Liver (tissue), 9 donors: ENCODE results near the gene MYOCOS. TPM values are rescaled to one million over a fixed set of nuclear protein-coding genes. Genes with fewer than 3 reads are reported as not detected.

ENCODE experiments used
- DNase-seq: peaks from one replicate; pipeline ENCODE4 v3.0.0-alpha.2; 2017; ENCODE audit warnings: low spot score
- H3K27ac ChIP-seq, 2 donors: one replicate each; pipeline ENCODE4 v1.7.0; 2013; ENCODE audit warnings: inconsistent platforms in 2 of 2, low read length in 2 of 2, control low read depth in 1 of 2, low read depth in 1 of 2, mild to moderate bottlenecking in 1 of 2
- H3K27me3 ChIP-seq, 4 donors: one replicate each; pipeline versions ENCODE4 v1.6.1 to v1.7.0; 2013; ENCODE audit warnings: low read length in 3 of 4, inconsistent platforms in 1 of 4, mild to moderate bottlenecking in 1 of 4, moderate library complexity in 1 of 4; ENCODE audit not compliant: control insufficient read depth in 4 of 4, insufficient read depth in 4 of 4
- H3K36me3 ChIP-seq, 4 donors: one replicate each; pipeline versions ENCODE4 v1.6.1 to v1.7.0; 2013; ENCODE audit warnings: low read length in 3 of 4, mild to moderate bottlenecking in 3 of 4, low read depth in 1 of 4, moderate library complexity in 1 of 4; ENCODE audit not compliant: control insufficient read depth in 4 of 4, insufficient read depth in 3 of 4
- H3K4me1 ChIP-seq, 4 donors: one replicate each; pipeline versions ENCODE4 v1.6.1 to v1.7.0; 2013; ENCODE audit warnings: low read length in 3 of 4, mild to moderate bottlenecking in 3 of 4, moderate library complexity in 1 of 4; ENCODE audit not compliant: control insufficient read depth in 4 of 4, insufficient read depth in 4 of 4
- H3K4me3 ChIP-seq, 3 donors: one replicate each; pipeline versions ENCODE4 v1.6.1 to v1.7.0; 2013; ENCODE audit warnings: low read length in 3 of 3, control low read depth in 1 of 3, low read depth in 1 of 3, mild to moderate bottlenecking in 1 of 3
- H3K9ac ChIP-seq, 2 donors: one replicate each; pipeline ENCODE4 v1.7.0; 2013; ENCODE audit warnings: low read length in 2 of 2, mild to moderate bottlenecking in 2 of 2, moderate library complexity in 2 of 2, control low read depth in 1 of 2, low read depth in 1 of 2
- H3K9me3 ChIP-seq, 4 donors: one replicate each; pipeline versions ENCODE4 v1.6.1 to v1.7.0; 2013; ENCODE audit warnings: low read length in 3 of 4; ENCODE audit not compliant: control insufficient read depth in 4 of 4
- ATF3 ChIP-seq: IDR thresholded peaks from 2 replicates; pipeline ENCODE4 v1.6.1; 2016; ENCODE audit warnings: antibody characterized with exemption
- CTCF ChIP-seq: fragments of 150-350 bp; IDR thresholded peaks from 2 replicates; pipeline ENCODE4 v1.5.1; 2017; ENCODE audit warnings: improper control_type of control experiment, low read depth, low read length; ENCODE audit not compliant: missing input control
- EGR1 ChIP-seq, 2 donors: IDR thresholded peaks; 2 replicates each; pipeline ENCODE4 v1.6.1; 2016 to 2018; ENCODE audit warnings: antibody characterized with exemption in 2 of 2, low read depth in 2 of 2
- FOXA1 ChIP-seq: IDR thresholded peaks from 2 replicates; pipeline ENCODE4 v1.6.1; 2016; ENCODE audit warnings: antibody characterized with exemption
- GABPA ChIP-seq, 2 donors: IDR thresholded peaks in 1 of 2; conservative IDR thresholded peaks in 1 of 2; 2 replicates each; pipeline ENCODE4 v1.6.1; 2016; ENCODE audit warnings: antibody characterized with exemption in 2 of 2, mild to moderate bottlenecking in 1 of 2, moderate library complexity in 1 of 2
- HNF4G ChIP-seq: IDR thresholded peaks from 2 replicates; pipeline ENCODE4 v1.6.1; 2016; ENCODE audit warnings: antibody characterized with exemption
- MAX ChIP-seq: IDR thresholded peaks from 2 replicates; pipeline ENCODE4 v1.6.1; 2016; ENCODE audit warnings: antibody characterized with exemption
- RAD21 ChIP-seq, 2 donors: IDR thresholded peaks; 2 replicates each; pipeline ENCODE4 v1.6.1; 2016; ENCODE audit warnings: antibody characterized with exemption in 2 of 2, mild to moderate bottlenecking in 2 of 2
- REST ChIP-seq: IDR thresholded peaks from 2 replicates; pipeline ENCODE4 v1.6.1; 2016; ENCODE audit warnings: antibody characterized with exemption, mild to moderate bottlenecking
- SP1 ChIP-seq: IDR thresholded peaks from 2 replicates; pipeline ENCODE4 v1.6.1; 2018; ENCODE audit warnings: antibody characterized with exemption, mild to moderate bottlenecking
- TAF1 ChIP-seq: conservative IDR thresholded peaks from 2 replicates; pipeline ENCODE4 v1.6.1; 2016; ENCODE audit warnings: antibody characterized with exemption, mild to moderate bottlenecking
- YY1 ChIP-seq: IDR thresholded peaks from 2 replicates; pipeline ENCODE4 v1.6.1; 2016; ENCODE audit warnings: antibody characterized with exemption, mild to moderate bottlenecking
- ZBTB33 ChIP-seq: IDR thresholded peaks from 2 replicates; pipeline ENCODE4 v1.6.1; 2016; ENCODE audit warnings: antibody characterized with exemption
- WGBS: extraction: QIAGEN DNeasy Blood & Tissue Kit; methylation state at CpG from one replicate; pipeline ENCODE4 v1.1.7; 2013; 5-methylcytosine and 5-hydroxymethylcytosine counted together
- polyA plus RNA-seq, 2 donors: library from polyadenylated mRNA; stranded (reverse) in 1 of 2; unstranded in 1 of 2; fragments of 200-250 nt in 1 of 2; fragments of >200 nt in 1 of 2; fragmentation: Nextera tagmentation in 1 of 2; extraction: Ambion mirVana in 1 of 2; gene quantifications; one replicate each; pipeline versions ENCODE4 v1.2.1 to v1.2.3, GENCODE V29; 2013 to 2015
- total RNA-seq, 2 donors: library from RNA; depleted of rRNA; stranded (reverse); fragments of >200 nt; gene quantifications; one replicate each; pipeline ENCODE4 v1.2.3, GENCODE V29; 2014
- donor health status: healthy.
- donor health status: healthy.
- donor health status: healthy.
- donor health status: healthy.
- donor health status: healthy.

Gene MYOCOS
- total and polyA plus RNA-seq, 4 donors = 0.08 TPM; not detected in 3

- Histone ChIP-seq H3K4me3 (no peak overlapping the region), H3K27ac (no peak overlapping the region), H3K9me3 (no peaks in the 10 kb centered on the region), H3K27me3 (no peaks in the 10 kb centered on the region), H3K9ac (no peak overlapping the region), H3K4me1 (no peaks in the 10 kb centered on the region), H3K36me3 (no peaks in the 10 kb centered on the region)
- WGBS = 85% methylated on average over 11 of the region's 11 CpGs
- no peak for DNase-seq
- TF ChIP-seq HNF4G (no peak), GABPA (IDR thresholded peaks at IDR 0.05 in 1 of 2, conservative IDR thresholded peaks at IDR 0.05 in 1 of 2) (no peak), TAF1 (no peak)
These were observed 14.1 kb downstream of the MYOCOS start for GRCh38 chr1:171636141-171636540.

GRCh38 chr1:171637928-171638576, 16.0 kb downstream of the MYOCOS start:
- H3K27ac ChIP-seq = no peak overlapping the region
- H3K4me3 ChIP-seq = no peak overlapping the region
- 63% methylated on average over 4 of the region's 4 CpGs for WGBS
- no peaks in the 10 kb centered on the region for H3K4me1 ChIP-seq
- H3K9me3 ChIP-seq = no peaks in the 10 kb centered on the region
- H3K36me3 ChIP-seq = no peaks in the 10 kb centered on the region
- TF ChIP-seq SP1 = no peak
- TF ChIP-seq EGR1 (IDR thresholded peaks at IDR 0.05; ENCODE audit: low read depth in 2 of 2) = no peak
- no peak for TF ChIP-seq YY1
- TF ChIP-seq CTCF = no peak
- no peak for TF ChIP-seq REST
- TF ChIP-seq ZBTB33 = no peak
- TF ChIP-seq MAX = no peak
- no peak for TF ChIP-seq HNF4G
- no peak for TF ChIP-seq ATF3
- no peak for TF ChIP-seq TAF1
- no peak for TF ChIP-seq RAD21 (IDR thresholded peaks at IDR 0.05)
- TF ChIP-seq GABPA (IDR thresholded peaks at IDR 0.05 in 1 of 2, conservative IDR thresholded peaks at IDR 0.05 in 1 of 2) = no peak
- TF ChIP-seq FOXA1 = no peak
- no peak overlapping the region for H3K9ac ChIP-seq
- H3K27me3 ChIP-seq = no peaks in the 10 kb centered on the region
- DNase-seq = no peak
